Dermis blood vessel endothelial cell (primary cell): Measurements from ENCODE around the gene GDPD5. TPM values are rescaled to one million over a fixed set of nuclear protein-coding genes. Genes with fewer than 3 reads are reported as not detected.

ENCODE experiments used
- DNase-seq: peaks from one replicate; pipeline ENCODE4 v3.0.0; 2010
- total RNA-seq: library from RNA; depleted of rRNA; stranded (reverse); fragments of >200 nt; gene quantifications from 2 replicates; pipeline ENCODE4 v1.2.3, GENCODE V29; 2014

Gene GDPD5
- total RNA-seq, 1 donor from 2014 or later: 37.4 TPM

GRCh38 chr11:75534259-75535069, 8.7 kb upstream of the GDPD5 start:
- DNase-seq: no peak

- DNase-seq: no peak
Measured at GRCh38 chr11:75533896-75534258, 8.1 kb upstream of the GDPD5 start.

GRCh38 chr11:75532200-75533048, 6.7 kb upstream of the GDPD5 start:
- DNase-seq: peak; percentile 77

- DNase-seq: no peak
Measured at GRCh38 chr11:75531325-75531724, 5.6 kb upstream of the GDPD5 start.

GRCh38 chr11:75530577-75530976, 4.8 kb upstream of the GDPD5 start:
- DNase-seq: no peak

GRCh38 chr11:75527938-75528735, 2.4 kb upstream of the GDPD5 start:
- DNase-seq: no peak

GRCh38 chr11:75527130-75527529, 1.4 kb upstream of the GDPD5 start:
- no peak for DNase-seq

GRCh38 chr11:75526192-75526541, 426 bp upstream of the GDPD5 start:
- DNase-seq: no peak

GRCh38 chr11:75524665-75525432, 892 bp downstream of the GDPD5 start:
- DNase-seq: peak; percentile 42

- DNase-seq: no peak
Measured at GRCh38 chr11:75523811-75524664, 1.7 kb downstream of the GDPD5 start.

GRCh38 chr11:75523189-75523588, 2.6 kb downstream of the GDPD5 start:
- DNase-seq: no peak

GRCh38 chr11:75522286-75523044, 3.3 kb downstream of the GDPD5 start:
- DNase-seq: no peak

- DNase-seq: no peak
Measured at GRCh38 chr11:75520688-75521087, 5.1 kb downstream of the GDPD5 start.

GRCh38 chr11:75518771-75519653, 6.7 kb downstream of the GDPD5 start:
- no peak for DNase-seq

- DNase-seq: no peak
Measured at GRCh38 chr11:75518204-75518549, 7.6 kb downstream of the GDPD5 start.

- DNase-seq: no peak
Measured at GRCh38 chr11:75516886-75517285, 8.9 kb downstream of the GDPD5 start.

- DNase-seq: no peak
Measured at GRCh38 chr11:75516140-75516539, 9.6 kb downstream of the GDPD5 start.

- no peak for DNase-seq
Measured at GRCh38 chr11:75514596-75514995, 11.1 kb downstream of the GDPD5 start.

GRCh38 chr11:75513250-75513649, 12.5 kb downstream of the GDPD5 start:
- DNase-seq: peak; percentile 63

- no peak for DNase-seq
Measured at GRCh38 chr11:75510723-75511019, 15.1 kb downstream of the GDPD5 start.
